ENCODE data around the gene VPS11. TPM values are rescaled to one million over a fixed set of nuclear protein-coding genes. Genes with fewer than 3 reads are reported as not detected.

VPS11 gene
- total RNA-seq, 4 donors from 2014 or later = 16.5 to 25.9 (median 20.3) TPM

- Histone ChIP-seq H3K4me1 (peaks cover 21% of the 10 kb centered on the region in 2 donors), H3K27ac (peak overlapping the region in 1 of 4 donors; percentile 83), H3K27me3 (no peaks in the 10 kb centered on the region), H3K36me3 (peaks cover 0 to 31% of the 10 kb centered on the region in 2 donors), H3K4me3 (peak overlapping the region in 3 of 4 donors; percentile 79 to 94 (median 87)), H3K9me3 (no peaks in the 10 kb centered on the region)
- DNase-seq = no peak
- no peak for ATAC-seq
- intact Hi-C loops (cut with DNase I; ENCODE audit: low total_unique reads) (loop anchor here (5.0 kb wide), 1 partner anchor 88 kb away; no protein-coding TSS in a partner anchor), in situ Hi-C loops (cut with MboI; ENCODE audit: low sequenced_read_pairs in 4 of 4) (no loop called here)
- no peak for TF ChIP-seq POLR2A (IDR thresholded peaks at IDR 0.05)
- TF ChIP-seq, protein P1, sequence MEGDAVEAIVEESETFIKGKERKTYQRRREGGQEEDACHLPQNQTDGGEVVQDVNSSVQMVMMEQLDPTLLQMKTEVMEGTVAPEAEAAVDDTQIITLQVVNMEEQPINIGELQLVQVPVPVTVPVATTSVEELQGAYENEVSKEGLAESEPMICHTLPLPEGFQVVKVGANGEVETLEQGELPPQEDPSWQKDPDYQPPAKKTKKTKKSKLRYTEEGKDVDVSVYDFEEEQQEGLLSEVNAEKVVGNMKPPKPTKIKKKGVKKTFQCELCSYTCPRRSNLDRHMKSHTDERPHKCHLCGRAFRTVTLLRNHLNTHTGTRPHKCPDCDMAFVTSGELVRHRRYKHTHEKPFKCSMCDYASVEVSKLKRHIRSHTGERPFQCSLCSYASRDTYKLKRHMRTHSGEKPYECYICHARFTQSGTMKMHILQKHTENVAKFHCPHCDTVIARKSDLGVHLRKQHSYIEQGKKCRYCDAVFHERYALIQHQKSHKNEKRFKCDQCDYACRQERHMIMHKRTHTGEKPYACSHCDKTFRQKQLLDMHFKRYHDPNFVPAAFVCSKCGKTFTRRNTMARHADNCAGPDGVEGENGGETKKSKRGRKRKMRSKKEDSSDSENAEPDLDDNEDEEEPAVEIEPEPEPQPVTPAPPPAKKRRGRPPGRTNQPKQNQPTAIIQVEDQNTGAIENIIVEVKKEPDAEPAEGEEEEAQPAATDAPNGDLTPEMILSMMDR (IDR thresholded peaks at IDR 0.05 in 4 of 5, conservative IDR thresholded peaks at IDR 0.05 in 1 of 5) = no peak
Observed at GRCh38 chr11:119108857-119109221, 41.2 kb downstream of the VPS11 start.

DNA sequence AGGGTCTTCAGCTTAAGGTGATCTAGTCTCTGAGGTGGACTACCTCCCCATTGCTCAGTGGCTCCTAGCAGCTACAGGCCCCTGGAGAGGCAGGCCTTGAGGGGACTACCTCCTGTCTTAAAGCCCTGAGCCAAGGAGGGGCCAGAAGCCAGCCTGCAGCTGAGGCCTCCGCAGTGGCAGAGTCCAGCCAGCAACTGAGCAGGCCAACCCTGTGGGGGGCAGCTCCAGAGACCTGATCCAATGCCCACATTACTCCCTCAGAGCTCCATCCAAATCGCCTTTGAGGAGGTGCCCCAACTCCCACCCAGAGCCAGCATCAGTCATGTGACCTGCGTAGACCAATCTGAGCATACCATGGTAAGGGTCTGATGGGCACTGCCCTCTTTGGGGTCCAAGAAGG lies 42.2 kb downstream of the VPS11 start:
- H3K36me3 ChIP-seq = peaks cover 0 to 39% of the 10 kb centered on the region in 2 donors
- intact Hi-C loops (cut with DNase I; ENCODE audit: low total_unique reads) = loop anchor here (5.0 kb wide), 1 partner anchor 87 kb away; no protein-coding TSS in a partner anchor

GRCh38 chr11:119110439-119110838 lies 42.8 kb downstream of the VPS11 start:
- Histone ChIP-seq H3K27me3 (no peaks in the 10 kb centered on the region), H3K9me3 (no peaks in the 10 kb centered on the region), H3K4me1 (peaks cover 21% of the 10 kb centered on the region in 2 donors), H3K36me3 (peaks cover 0 to 44% of the 10 kb centered on the region in 2 donors), H3K27ac (no peak overlapping the region), H3K4me3 (no peak overlapping the region)
- ATAC-seq = no peak
- TF ChIP-seq POLR2A (IDR thresholded peaks at IDR 0.05) = no peak
- TF ChIP-seq, protein P1 (IDR thresholded peaks at IDR 0.05 in 4 of 5, conservative IDR thresholded peaks at IDR 0.05 in 1 of 5) = no peak
- intact Hi-C loops (cut with DNase I; ENCODE audit: low total_unique reads) (no loop called here), in situ Hi-C loops (cut with MboI; ENCODE audit: low sequenced_read_pairs in 4 of 4) (no loop called here)
- DNase-seq = no peak

More for the DNA sequence above, 42.2 kb downstream of the VPS11 start:
- H3K27ac ChIP-seq = no peak overlapping the region
- H3K9me3 ChIP-seq = no peaks in the 10 kb centered on the region
- no peak for DNase-seq
- ATAC-seq = no peak
- H3K27me3 ChIP-seq = no peaks in the 10 kb centered on the region
- H3K4me1 ChIP-seq = peaks cover 21% of the 10 kb centered on the region in 2 donors
- in situ Hi-C loops (cut with MboI; ENCODE audit: low sequenced_read_pairs in 4 of 4) = no loop called here
- H3K4me3 ChIP-seq = no peak overlapping the region
- TF ChIP-seq POLR2A (IDR thresholded peaks at IDR 0.05) = no peak
- TF ChIP-seq, protein P1 (IDR thresholded peaks at IDR 0.05 in 4 of 5, conservative IDR thresholded peaks at IDR 0.05 in 1 of 5) = no peak

GRCh38 chr11:119111361-119111925 lies 43.8 kb downstream of the VPS11 start:
- intact Hi-C loops (cut with DNase I; ENCODE audit: low total_unique reads) (no loop called here), in situ Hi-C loops (cut with MboI; ENCODE audit: low sequenced_read_pairs in 4 of 4) (no loop called here)
- peaks cover 0 to 52% of the 10 kb centered on the region in 2 donors for H3K36me3 ChIP-seq
- H3K4me1 ChIP-seq = peaks cover 19 to 20% of the 10 kb centered on the region in 2 donors
- ATAC-seq (no peak), DNase-seq (no peak)
- no peaks in the 10 kb centered on the region for H3K27me3 ChIP-seq
- H3K27ac ChIP-seq = no peak overlapping the region
- no peak overlapping the region for H3K4me3 ChIP-seq
- H3K9me3 ChIP-seq = no peaks in the 10 kb centered on the region
- TF ChIP-seq, protein P1 (IDR thresholded peaks at IDR 0.05 in 4 of 5, conservative IDR thresholded peaks at IDR 0.05 in 1 of 5) = no peak
- no peak for TF ChIP-seq POLR2A (IDR thresholded peaks at IDR 0.05)
